ENCODE results near the gene AGBL5.

DNA sequence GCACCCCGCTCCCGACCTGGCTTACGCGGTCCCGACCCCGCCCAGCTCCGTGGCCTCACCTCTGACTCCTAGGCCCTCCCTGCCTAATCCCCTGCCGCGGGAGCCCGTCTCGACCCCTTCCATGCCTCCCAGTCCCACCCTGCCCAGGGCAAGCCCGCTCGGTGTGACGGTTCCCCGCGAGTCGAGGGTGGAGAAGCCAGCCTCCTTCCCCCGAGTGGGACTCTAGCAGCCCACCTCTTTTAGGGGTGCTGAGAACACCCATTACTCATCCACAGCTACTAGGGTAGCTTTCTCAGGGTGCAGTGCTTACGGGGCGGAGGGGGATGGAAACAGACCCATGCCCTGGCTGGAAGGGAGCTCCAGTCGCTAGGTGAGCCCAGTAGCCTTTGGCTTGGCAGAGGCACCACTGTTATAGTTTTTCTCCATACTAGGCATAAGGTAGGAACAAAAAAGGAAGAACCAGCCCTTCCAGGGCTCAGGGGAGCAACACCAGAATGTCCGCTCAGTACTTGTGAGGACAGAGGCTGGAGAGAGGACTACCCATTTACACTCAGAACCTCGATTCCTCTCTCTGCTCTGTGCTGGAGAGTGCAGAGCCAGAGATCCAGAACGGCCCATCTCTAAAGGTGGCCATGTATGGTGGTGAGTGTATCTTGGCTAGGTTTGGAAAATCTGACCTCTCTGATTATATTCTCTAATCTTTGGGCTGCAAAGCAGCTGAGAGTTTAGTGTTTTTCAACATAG is 606 bp downstream of the AGBL5 start:
- TF ChIP-seq, protein P1, sequence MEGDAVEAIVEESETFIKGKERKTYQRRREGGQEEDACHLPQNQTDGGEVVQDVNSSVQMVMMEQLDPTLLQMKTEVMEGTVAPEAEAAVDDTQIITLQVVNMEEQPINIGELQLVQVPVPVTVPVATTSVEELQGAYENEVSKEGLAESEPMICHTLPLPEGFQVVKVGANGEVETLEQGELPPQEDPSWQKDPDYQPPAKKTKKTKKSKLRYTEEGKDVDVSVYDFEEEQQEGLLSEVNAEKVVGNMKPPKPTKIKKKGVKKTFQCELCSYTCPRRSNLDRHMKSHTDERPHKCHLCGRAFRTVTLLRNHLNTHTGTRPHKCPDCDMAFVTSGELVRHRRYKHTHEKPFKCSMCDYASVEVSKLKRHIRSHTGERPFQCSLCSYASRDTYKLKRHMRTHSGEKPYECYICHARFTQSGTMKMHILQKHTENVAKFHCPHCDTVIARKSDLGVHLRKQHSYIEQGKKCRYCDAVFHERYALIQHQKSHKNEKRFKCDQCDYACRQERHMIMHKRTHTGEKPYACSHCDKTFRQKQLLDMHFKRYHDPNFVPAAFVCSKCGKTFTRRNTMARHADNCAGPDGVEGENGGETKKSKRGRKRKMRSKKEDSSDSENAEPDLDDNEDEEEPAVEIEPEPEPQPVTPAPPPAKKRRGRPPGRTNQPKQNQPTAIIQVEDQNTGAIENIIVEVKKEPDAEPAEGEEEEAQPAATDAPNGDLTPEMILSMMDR (IDR thresholded peaks at IDR 0.05), result no peak
- TF ChIP-seq EZH2phosphoT487 (IDR thresholded peaks at IDR 0.05) (no peak), EZH2 (IDR thresholded peaks at IDR 0.05) (no peak)

Data from neural progenitor cell (in vitro differentiated cells).